ENCODE measurements around the gene TRIML1.

DNA sequence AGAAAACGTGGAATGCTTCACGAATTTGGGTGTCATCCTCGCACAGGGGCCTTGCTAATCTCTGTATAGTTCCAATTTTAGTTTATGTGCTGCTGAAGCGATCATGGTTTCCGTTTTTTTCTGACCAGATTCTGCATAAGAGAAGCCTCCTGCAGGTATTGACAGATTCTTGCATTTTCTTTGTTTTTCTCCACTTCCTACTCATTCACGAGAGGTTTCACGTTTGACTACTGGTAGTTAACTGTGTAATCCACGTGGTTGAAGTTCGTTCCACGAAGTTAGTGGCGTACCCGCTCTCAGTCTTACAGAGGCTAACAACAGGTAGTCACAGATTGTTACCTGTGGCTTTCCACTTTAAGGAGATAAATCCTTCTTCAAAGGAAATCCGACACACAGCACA, 17.7 kb upstream of the TRIML1 start:
- TF ChIP-seq POLR2A (IDR thresholded peaks at IDR 0.05) = no peak
- no peak for TF ChIP-seq CTCF (IDR thresholded peaks at IDR 0.05)
- TF ChIP-seq POLR2AphosphoS5 (IDR thresholded peaks at IDR 0.05; ENCODE audit: insufficient read depth in 1 of 2, low read depth in 1 of 2) = no peak
